Activated T-cell treated with anti-CD3 and anti-CD28 coated beads for 4 hours (primary cell): ENCODE measurements around the gene NFYB.
"Not testable (repeated sequence)": the region's sequence is repeated elsewhere in the genome, so short reads cannot be mapped to it uniquely, and the experiment has no call there.

Source experiments
- DNase-seq: peaks from one replicate; pipeline ENCODE4 v3.0.0-alpha.2; 2020

NFYB gene

DNA sequence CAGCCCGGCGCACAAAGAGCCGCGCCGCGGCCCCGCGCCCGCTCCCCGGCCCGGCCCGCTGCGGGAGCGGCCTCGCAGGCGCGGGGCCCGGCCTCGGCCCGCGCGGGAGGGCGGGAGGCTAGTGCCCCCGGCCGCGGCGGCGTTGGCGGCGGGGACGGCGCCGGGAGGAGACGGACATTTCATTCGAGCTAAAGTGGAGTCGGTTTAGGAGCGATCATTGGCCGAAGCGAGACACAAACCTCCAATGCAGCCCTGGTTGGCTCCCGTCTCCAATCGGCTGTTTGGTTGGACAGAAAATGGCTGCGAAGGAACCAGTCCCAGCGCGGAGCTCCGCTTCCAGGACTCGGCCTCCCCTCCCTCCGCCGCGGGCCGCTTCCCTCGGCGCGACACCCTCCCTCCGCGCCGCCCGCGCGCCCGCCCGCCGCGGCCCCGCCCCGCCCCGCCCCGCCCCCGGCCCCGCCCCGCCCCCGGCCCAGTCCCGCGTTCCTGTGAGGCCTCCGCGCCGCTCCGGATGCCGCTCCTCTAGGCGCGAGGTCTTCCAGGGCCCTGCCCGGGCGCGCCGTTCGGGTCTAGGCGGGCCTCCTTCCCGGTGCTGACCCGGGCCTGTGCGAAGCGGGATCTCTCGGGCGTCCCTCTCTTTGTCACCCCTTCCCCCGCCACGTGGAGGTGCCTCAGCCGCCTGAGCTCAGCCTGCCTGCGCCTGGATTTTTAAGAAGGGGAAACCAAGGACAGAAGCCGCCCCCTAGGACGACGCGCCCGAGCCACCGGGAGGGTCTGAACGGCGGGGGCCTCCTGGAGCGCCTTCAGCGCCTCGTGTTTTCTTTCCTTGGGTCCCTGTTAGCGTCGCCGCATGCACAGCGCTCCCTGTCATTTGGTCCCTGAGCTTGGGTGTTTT, at the start of gene NFYB:
Gene NFYB, minus strand, starts transcription at position 309 of the 895 bp plus-strand sequence. CDS start 2,757 bp downstream, outside the sequence.
- DNase-seq: peak; percentile 80

DNA sequence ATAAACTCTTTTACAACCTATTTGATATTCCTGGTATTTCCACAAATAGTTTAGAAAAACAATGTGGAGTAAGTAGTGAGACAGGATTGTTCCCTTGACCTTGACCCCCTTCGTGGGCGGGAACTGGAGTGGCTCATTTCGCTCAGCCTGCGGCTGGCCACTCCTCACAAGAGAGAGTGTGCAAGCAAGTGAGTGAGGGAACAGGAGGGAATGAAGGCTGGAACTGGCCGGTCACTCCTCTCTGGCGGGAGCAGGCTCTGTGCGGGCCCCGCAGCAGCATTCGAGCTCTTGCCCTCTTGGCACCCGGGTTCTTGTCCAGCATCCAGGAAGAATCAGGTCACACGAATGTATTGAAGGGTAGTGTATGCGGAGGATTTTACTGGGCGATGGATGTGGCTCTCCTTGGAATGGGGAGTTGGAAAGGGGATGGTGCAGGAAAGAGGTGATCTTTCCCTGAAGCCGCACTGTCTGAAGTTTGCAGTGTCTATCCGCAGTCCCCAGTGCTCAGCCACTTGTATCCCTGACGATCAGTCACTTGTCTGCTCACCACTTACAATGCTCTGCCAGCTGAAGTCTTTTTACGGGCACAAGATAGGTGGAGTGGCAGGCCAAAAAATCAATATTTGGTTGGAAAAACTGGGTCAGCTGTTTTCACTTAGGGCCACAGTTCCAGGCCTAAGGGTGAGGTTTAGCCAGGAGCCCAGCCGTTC, 49.6 kb upstream of the NFYB start:
- no peak for DNase-seq

DNA sequence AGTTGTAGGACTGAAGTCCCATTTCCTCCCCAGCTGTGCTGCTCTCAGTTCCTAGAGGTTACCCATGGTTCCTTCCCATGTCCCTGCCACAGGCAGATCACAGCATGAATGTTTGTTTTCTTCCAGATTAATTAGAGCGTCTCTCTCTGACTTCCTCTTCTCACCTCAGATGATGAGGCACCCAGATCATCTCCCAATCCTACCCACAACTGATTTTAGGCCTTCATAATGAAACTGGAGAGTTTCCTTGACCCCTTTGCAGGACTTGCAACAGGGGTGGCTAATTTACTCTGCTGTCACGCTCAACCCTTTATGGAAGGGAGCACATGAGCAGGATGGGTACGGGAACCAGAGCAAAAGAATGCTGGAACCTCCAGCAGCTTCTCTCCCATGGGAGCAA, 45.4 kb upstream of the NFYB start:
- no peak for DNase-seq

DNA sequence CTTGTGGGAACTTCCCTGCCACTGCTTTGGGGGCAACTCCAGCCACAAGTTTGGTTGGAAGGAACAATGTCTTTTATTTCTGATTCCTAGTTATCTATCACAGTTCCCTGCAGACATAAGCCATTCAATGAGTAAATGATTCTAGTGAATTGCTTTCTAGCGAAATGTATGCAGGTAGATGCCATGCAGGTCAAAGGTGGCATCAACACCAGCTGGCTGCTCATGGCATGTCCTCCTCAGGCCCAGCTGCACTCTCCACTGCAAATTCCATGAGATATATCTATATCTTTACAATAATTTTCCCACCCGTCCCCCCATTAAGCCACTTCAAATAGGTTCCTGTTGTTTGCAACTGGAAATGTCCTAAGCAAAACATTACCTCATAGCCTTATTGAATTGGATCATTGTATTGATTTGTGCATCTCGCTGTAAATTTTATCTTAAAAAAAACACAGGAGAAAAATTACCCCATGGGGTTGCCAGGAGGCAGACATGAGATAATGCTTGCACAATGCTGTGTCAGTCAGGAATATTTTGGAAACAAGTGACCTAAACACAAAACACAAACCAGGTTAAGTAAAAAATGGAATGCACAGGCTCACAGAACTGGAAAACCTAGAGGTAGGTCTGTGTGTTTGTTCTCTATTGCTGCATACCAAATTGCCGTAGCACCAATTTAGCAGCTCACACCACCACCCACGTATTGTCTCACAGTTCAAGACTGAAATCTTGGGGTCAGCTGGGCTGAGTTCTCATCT, 44.8 kb upstream of the NFYB start:
- no peak for DNase-seq

DNA sequence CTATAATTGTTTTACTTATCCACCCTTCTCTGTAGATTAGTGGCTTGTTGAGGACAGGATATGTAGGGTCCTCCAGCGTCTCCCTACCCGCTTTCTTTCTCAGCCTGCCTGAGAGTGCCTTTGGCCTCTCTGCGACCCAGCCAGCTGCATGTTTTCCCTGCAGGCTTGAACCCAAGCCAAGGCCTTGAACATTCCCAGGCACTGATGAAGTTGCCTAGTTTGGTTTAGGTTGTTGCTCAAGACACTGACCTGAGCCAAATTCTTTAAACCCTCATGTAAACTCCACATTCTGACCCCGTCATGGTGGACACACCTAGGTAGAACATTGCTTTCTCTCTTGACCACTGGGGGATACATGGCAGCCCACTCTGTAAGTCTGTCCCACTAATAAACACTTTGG, 44.1 kb upstream of the NFYB start:
- no peak for DNase-seq

DNA sequence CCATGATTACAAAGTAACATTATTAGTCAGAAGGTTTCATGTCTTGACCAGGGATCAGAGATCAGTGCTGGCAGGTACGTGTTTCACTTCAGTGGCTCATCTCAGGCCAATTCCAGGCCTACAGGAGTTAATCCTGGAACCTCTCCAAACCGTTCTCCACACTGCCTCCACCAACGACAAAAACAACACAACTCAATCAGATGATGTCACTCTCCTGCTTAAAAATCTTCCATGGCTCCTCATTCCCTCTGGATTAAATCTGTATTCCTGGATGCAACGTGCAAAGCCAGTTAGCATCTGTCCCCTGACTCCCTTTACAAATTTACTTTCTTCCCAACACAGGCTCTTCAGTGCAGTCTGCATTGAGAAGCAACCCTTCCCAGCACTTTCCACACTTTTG, 43.3 kb upstream of the NFYB start:
- DNase-seq: no peak

DNA sequence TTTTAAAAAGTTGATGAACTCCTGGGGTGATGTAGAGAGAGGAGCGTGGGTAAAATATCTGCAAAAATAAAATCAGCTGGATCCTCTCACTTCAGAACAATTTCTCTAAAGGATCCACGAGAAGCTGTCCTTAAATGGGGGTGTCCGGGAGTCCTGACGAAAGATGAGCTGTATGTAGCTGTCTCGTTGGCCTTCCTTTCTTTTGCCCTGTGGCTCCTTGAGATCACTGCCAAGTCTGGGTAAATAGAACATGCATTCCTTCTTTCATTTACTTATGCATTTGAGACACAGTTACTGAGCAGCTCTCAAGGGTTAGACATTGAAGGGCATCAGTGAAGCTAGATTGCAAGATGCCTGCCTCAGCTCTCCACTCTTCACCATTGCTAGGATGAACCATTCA, 42.4 kb upstream of the NFYB start:
- no peak for DNase-seq

DNA sequence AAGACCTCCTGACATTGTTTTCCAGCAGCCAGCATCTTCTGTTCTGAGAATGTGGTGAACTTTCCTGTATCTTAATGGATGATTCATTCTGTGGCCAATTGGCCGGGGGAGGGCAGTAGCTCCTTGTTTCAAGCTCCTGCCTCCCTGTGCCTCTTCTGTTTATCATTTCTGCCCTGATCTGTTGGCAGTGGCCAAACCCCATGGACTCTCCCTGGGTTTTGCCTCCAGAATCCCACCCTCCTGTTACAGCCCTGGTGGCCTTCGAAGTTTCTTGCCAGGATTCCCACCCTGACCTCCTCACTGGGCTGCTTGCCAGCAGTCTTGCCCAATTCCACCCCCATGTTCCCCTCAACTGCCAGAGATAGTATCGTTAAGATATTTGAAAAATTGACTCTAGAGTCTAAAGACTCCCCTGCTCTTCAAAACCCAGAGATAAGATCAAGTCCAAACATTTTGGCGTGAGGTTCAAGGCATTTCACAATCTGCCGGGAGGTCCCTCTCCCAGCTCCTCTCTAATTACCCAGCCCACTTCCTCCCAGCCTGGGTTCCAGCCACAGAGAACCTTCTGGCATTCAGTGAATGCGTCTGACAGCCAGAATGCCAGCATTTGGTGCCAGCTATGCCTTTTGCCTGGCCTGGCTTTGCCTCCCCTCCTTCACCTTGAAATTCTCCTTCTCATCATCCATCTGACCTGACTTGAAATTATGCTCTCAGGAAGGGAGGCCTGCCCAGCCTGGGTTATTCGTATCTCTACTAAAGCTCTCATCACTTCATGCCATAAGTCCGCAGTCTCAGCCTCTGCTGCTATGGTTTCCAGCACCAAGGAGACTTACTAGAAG, 39.9 kb upstream of the NFYB start:
- no peak for DNase-seq

DNA sequence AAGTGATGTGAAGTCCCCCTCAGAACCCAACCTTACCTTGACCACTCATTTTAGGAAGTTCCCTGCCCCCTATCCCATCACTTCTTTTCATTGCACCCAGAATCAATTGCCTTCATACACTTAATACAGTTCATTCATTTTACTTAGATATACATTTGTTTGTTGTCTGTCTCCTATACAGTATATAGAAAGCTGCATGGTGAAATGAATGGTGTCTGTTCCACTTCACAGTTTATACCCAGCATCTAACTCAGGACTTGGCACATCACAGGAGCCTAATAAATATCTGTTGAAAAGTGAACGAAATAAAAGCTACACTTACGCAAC, 39.3 kb upstream of the NFYB start:
- DNase-seq: no peak

DNA sequence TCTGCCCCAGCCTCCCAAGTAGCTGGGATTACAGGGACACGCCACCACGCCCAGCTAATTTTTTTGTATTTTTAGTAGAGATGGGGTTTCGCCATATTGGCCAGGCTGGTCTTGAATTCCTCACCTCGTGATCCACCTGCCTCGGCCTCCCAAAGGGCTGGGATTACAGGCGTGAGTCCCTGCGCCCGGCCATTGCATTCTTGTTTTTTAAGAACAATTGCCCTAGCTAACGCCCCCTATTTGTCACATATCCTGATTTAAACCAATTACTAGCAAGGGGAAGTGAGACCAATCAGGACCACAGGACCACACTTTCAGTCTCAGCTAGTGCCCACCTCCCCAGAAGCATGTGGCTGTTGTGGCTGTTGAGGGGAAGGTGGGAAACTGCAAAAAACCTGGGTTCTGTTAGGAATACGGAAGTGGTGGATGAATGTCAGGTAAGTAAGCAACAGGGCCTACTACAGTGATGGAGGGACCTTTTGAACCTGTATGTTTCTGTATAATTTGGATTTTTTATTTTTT, 37.8 kb upstream of the NFYB start:
- DNase-seq: no peak

DNA sequence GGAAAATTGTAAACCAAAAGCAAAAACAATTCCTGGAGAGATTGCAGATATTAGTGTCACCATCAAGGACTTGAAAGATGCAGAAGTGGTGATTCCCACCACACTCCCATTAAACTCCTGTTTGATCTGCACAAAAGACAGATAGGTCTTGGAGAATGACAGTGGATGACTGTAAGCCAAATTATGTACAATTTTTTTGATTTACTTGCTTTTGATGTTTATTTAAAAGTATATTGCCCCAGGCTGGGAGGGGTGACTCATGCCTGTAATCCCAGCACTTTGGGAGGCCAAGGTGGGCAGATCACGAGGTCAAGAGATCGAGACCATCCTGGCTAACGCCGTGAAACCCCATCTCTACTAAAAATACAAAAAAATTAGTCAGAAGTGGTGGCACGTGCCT, 35.8 kb upstream of the NFYB start:
- DNase-seq: not testable (repeated sequence)

DNA sequence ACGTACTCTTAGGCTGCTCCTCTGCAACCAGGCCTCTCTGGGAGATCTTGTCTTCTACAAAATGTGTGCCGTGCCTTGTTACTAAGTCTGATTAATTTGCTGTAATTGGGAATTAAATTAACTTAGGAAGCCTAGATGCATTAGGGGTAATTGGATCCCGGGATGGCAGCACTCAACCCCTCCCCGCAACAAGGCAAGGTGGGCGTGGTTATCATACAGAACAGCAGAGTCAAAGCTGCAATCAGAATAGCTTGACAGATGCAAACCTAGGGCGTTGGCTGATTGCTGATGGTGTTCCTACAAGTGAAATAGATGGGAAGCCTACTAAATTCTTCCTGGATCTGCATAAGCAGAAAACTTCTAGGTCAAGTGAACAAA, 34.5 kb upstream of the NFYB start:
- no peak for DNase-seq

DNA sequence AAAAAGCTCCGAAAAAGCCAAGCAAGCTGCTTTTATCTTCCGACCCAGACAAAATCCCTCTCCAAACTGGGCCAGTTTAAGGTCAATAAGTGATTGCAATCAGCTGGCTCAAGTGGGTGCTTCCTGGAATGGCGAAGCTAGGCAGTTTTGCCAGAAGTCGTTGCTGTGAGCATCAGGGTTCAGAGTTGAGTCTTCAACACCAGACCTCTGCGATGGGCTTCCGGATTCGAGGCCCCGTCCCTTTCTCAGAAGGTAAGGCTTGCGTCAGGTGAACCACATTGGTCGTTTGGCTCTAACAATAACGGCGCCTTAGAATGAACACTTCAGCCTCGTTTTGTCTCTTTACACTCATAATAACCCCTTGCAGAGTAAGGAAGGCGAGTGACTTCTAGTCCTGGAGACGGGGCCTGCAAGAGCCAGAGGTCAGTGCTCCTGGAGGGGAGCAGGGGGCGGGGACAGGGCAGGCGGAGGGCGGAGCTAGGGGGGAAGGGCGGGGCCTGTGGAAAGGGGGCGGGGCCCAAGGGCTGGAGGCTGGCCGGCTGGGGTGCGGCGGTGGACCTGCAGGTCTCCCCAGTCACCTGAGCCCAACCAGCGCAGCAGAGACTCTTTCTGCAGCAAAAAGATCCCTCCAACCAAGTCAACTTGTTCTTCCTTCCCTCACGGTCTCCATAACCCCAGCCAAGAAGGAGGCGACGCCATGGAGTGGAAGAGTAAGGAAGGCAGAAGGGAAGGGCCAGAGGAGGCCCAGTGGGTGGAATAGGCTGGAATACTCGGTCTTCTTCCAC, 34.0 kb upstream of the NFYB start:
- no peak for DNase-seq

DNA sequence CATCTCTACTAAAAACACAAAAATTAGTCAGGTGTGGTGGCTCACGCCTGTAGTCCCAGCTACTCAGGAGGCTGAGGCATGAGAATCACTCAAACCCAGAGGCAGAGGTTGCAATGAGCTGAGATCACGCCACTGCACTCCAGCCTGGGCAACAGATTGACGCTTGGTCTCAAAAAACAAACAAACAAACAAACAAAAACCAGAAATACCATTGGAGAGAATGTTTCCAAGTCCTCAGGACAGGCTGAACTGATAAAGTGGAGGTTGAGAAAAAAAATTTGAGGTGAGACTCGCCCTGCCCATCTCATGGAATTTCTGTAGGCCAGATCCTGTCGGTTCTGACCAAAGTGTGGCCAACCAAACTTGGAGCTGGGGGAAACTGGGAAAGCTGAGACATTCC, 30.6 kb upstream of the NFYB start:
- DNase-seq: no peak

DNA sequence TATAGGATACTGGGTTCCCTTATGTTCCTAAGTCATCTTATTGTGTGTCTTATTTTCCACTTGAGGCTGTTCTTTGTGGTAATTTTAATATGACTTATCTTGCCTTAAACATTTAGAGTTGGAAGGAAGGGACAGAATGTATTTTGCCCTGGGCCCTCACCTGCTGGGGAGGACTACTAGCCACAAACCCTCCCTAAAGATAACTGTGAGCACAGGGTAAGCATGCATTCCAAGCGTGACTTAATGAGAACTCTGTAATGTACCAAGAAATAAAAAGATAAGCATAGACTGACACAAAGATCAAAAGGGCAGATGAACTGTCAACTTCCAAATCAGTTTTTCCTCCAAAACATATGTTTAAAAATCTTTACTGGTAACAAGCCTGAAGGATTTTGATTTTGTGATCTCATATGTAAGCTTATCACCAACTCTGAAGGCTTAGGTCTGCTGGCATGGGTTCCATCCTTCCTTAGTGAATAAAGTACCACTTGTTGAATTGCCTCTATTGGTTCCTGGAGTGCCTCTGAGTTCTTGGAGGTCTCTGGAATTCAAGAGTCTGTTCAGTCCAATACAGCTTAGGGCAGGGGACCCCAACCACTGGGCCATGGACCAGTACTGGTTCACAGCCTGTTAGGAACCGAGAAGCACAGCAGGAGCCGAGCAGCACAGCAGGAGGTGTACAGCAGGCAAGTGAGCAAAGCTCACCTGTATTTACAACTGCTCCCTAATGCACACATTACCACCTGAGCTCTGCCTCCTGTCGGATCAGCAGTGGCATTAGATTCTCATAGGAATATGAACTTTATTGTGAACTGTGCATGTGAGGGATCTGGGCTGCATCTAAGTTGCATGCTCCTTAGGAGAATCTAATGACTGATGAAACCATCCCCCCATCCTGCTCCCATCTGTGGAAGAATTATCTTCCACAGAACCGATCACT, 29.8 kb upstream of the NFYB start:
- no peak for DNase-seq

DNA sequence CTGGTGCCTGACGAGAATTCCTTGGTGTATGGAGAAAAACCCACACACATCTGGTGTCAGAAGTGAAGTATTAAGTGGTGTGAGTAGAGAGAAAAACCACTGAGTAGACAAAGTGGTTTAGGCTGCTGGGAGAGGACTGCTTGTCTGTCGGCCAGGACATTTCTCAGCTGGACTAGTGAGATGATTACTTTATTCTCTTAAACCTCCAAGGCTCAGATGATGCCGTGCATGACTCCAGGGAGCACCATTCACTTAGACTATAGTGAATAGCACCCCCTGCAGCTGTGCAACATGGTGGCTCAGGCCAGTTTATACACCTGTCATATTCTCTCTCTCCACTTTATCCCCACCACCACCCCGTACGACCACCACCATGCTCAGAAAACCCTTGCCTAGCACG, 28.5 kb upstream of the NFYB start:
- no peak for DNase-seq

DNA sequence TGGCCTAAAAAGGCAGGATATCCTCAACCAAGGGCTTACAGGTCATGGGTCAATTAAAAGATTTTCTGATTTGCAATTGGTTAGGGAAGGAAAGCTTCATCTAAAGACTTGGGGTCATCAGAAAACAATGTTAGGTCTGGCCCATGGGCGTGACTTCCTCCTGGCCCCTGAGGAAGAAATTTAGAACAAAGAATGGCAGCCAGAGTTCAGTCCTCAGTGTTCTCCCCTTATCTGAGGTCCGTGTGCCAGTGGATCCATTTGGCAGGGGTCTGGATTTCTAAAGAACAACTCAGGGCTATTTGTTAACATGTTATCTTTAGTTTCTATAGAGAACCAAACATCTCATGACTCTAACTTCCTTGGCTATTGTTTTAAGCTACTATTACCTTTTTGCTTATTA, 27.8 kb upstream of the NFYB start:
- DNase-seq: no peak

DNA sequence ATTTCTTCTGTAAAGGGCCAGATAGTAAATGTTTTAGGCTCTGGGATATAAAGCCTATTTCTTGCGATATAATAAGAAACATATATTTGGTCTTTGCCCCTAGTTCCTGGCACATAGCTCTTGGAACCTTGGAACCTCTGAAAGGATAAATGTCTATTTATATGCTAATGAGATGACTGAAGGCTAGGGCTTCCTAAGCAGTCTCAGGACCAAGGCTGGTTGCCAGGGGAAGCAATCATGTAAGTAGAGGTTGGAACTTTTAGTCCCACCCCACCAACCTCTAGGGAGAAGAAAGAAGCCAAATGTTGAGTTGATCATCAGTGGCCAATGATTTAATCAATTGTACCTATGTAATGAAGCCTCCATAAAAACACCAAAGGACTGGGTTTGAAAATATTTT, 26.6 kb upstream of the NFYB start:
- no peak for DNase-seq

DNA sequence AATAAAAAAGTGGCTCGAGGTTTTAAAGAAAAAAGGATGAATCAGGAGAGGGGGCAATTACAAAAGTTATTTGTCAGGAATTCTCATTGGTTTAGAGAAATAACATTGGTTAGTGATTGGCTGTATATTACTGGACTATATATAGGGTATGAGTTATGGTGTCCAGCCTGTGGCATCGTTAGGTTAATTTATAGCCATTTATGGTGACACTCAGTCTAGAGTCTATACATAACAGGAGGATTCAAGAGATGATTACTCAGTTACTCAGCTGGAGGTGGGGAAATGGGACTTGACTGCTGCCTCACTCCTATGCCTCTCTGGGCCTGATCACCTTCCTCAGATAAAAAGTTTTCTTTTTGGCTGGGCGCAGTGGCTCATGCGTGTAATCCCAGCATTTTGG, 25.6 kb upstream of the NFYB start:
- DNase-seq: no peak

DNA sequence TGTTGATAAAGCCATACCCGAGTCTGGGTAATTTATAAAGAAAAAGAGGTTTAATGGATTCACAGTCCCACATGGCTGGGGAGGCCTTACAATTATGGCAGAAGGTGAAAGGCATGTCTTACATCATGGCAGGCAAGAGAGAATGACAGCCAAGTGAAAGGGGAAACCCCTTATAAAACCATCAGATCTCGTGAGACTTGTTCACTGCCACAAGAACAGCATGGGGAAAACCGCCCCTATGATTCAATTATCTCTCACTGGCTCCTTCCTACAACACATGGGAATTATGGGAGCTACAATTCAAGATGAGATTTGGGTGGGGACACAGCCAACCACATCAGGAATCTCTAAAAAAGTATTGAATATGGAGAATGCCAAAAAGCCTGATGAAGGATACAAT, 25.0 kb upstream of the NFYB start:
- not testable (repeated sequence) for DNase-seq
